ENCODE measurements around the gene GABRB1.

GRCh38 chr4:46992338-46992737, 39.0 kb upstream of the GABRB1 start:
- TF ChIP-seq CTCF (conservative IDR thresholded peaks at IDR 0.05 in 1 of 2, IDR thresholded peaks at IDR 0.05 in 1 of 2; ENCODE audit: low read depth in 1 of 2, low read length in 2 of 2), result no peak
- no peak for TF ChIP-seq EZH2 (IDR thresholded peaks at IDR 0.05; ENCODE audit: low read length, missing control alignments)

Data from fibroblast of lung (primary cell).